ENCODE measurements around the gene JAG2. TPM values are rescaled to one million over a fixed set of nuclear protein-coding genes. Genes with fewer than 3 reads are reported as not detected.

Gene JAG2
- total RNA-seq, 2 experiments from 2014 or later, result 0.66 to 1.3 TPM

- H3K9me3 Mint-ChIP-seq, result no peaks in the 10 kb centered on the region
- no peak overlapping the region for H3K4me3 Mint-ChIP-seq
- intact Hi-C loops (cut with DNase I, micrococcal nuclease), result loop anchor here in 1 of 2 experiments (10.0 kb wide), 1 partner anchor 54 kb away; no protein-coding TSS in a partner anchor
- Histone ChIP-seq H3K36me3 (ENCODE audit: insufficient read depth, low read length) (peaks cover 17% of the 10 kb centered on the region), H3K4me1 (ENCODE audit: insufficient read depth, low read length) (no peaks in the 10 kb centered on the region), H3K27me3 (ENCODE audit: control insufficient read depth in 1 of 2, insufficient read depth in 2 of 2, low read length in 2 of 2) (no peaks in the 10 kb centered on the region), H3K9me3 (ENCODE audit: control insufficient read depth in 1 of 2, insufficient read depth in 1 of 2, low read length in 2 of 2) (no peaks in the 10 kb centered on the region), H3K4me3 (ENCODE audit: low read length) (no peak overlapping the region), H3K27ac (ENCODE audit: low read depth in 1 of 2, low read length in 2 of 2) (no peak overlapping the region)
- H3K27me3 Mint-ChIP-seq, result no peaks in the 10 kb centered on the region
- no peak for ATAC-seq (ENCODE audit: poor library complexity)
- H3K4me1 Mint-ChIP-seq (ENCODE audit: low read depth), result no peaks in the 10 kb centered on the region
- ChIA-PET CTCF (no interaction called here), POLR2A (no interaction called here)
- DNase-seq, result no peak
- H3K36me3 Mint-ChIP-seq (ENCODE audit: low read depth), result peaks cover 12% of the 10 kb centered on the region
- TF ChIP-seq, protein P1, sequence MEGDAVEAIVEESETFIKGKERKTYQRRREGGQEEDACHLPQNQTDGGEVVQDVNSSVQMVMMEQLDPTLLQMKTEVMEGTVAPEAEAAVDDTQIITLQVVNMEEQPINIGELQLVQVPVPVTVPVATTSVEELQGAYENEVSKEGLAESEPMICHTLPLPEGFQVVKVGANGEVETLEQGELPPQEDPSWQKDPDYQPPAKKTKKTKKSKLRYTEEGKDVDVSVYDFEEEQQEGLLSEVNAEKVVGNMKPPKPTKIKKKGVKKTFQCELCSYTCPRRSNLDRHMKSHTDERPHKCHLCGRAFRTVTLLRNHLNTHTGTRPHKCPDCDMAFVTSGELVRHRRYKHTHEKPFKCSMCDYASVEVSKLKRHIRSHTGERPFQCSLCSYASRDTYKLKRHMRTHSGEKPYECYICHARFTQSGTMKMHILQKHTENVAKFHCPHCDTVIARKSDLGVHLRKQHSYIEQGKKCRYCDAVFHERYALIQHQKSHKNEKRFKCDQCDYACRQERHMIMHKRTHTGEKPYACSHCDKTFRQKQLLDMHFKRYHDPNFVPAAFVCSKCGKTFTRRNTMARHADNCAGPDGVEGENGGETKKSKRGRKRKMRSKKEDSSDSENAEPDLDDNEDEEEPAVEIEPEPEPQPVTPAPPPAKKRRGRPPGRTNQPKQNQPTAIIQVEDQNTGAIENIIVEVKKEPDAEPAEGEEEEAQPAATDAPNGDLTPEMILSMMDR (IDR thresholded peaks at IDR 0.05), result no peak
- no peak overlapping the region for H3K27ac Mint-ChIP-seq
Observed at GRCh38 chr14:105210266-105211025, 41.9 kb upstream of the JAG2 start.

GRCh38 chr14:105209646-105210045, 41.1 kb upstream of the JAG2 start:
- CTCF ChIA-PET, result no interaction called here
- Mint-ChIP-seq H3K9me3 (no peaks in the 10 kb centered on the region), H3K4me3 (no peak overlapping the region), H3K27ac (no peak overlapping the region), H3K4me1 (ENCODE audit: low read depth) (no peaks in the 10 kb centered on the region), H3K36me3 (ENCODE audit: low read depth) (peaks cover 5% of the 10 kb centered on the region), H3K27me3 (no peaks in the 10 kb centered on the region)
- Histone ChIP-seq H3K36me3 (ENCODE audit: insufficient read depth, low read length) (peaks cover 13% of the 10 kb centered on the region), H3K27me3 (ENCODE audit: control insufficient read depth in 1 of 2, insufficient read depth in 2 of 2, low read length in 2 of 2) (no peaks in the 10 kb centered on the region), H3K9me3 (ENCODE audit: control insufficient read depth in 1 of 2, insufficient read depth in 1 of 2, low read length in 2 of 2) (no peaks in the 10 kb centered on the region), H3K27ac (ENCODE audit: low read depth in 1 of 2, low read length in 2 of 2) (no peak overlapping the region), H3K4me1 (ENCODE audit: insufficient read depth, low read length) (peaks cover 3% of the 10 kb centered on the region), H3K4me3 (ENCODE audit: low read length) (no peak overlapping the region)
- DNase-seq (no peak), ATAC-seq (ENCODE audit: poor library complexity) (no peak)
- intact Hi-C loops (cut with DNase I, micrococcal nuclease), result loop anchor here in 1 of 2 experiments (10.0 kb wide), 1 partner anchor 55 kb away; no protein-coding TSS in a partner anchor
- POLR2A ChIA-PET, result no interaction called here
- TF ChIP-seq, protein P1 (IDR thresholded peaks at IDR 0.05), result no peak

- Histone ChIP-seq H3K27ac (ENCODE audit: low read depth in 1 of 2, low read length in 2 of 2) (no peak overlapping the region), H3K36me3 (ENCODE audit: insufficient read depth, low read length) (peaks cover 10% of the 10 kb centered on the region), H3K4me1 (ENCODE audit: insufficient read depth, low read length) (peaks cover 3% of the 10 kb centered on the region), H3K27me3 (ENCODE audit: control insufficient read depth in 1 of 2, insufficient read depth in 2 of 2, low read length in 2 of 2) (no peaks in the 10 kb centered on the region), H3K4me3 (ENCODE audit: low read length) (no peak overlapping the region), H3K9me3 (ENCODE audit: control insufficient read depth in 1 of 2, insufficient read depth in 1 of 2, low read length in 2 of 2) (no peaks in the 10 kb centered on the region)
- H3K4me1 Mint-ChIP-seq (ENCODE audit: low read depth), result no peaks in the 10 kb centered on the region
- H3K4me3 Mint-ChIP-seq, result no peak overlapping the region
- no peaks in the 10 kb centered on the region for H3K27me3 Mint-ChIP-seq
- ChIA-PET CTCF (no interaction called here), POLR2A (no interaction called here)
- no peak for DNase-seq
- TF ChIP-seq, protein P1 (IDR thresholded peaks at IDR 0.05), result no peak
- H3K9me3 Mint-ChIP-seq, result no peaks in the 10 kb centered on the region
- no peak for ATAC-seq (ENCODE audit: poor library complexity)
- H3K27ac Mint-ChIP-seq, result no peak overlapping the region
- H3K36me3 Mint-ChIP-seq (ENCODE audit: low read depth), result peaks cover 5% of the 10 kb centered on the region
- intact Hi-C loops (cut with DNase I, micrococcal nuclease), result no loop called here
Observed at GRCh38 chr14:105209091-105209490, 40.5 kb upstream of the JAG2 start.

All from CD4-positive, alpha-beta T cell (primary cell).